NCI-H226 (cell line): ENCODE measurements around the gene MALAT1.
"Not testable (repeated sequence)": the region's sequence is repeated elsewhere in the genome, so short reads cannot be mapped to it uniquely, and the experiment has no call there.

Source experiments
- DNase-seq: peaks from one replicate; pipeline ENCODE4 v3.0.0-alpha.2; 2015

MALAT1 gene

DNA sequence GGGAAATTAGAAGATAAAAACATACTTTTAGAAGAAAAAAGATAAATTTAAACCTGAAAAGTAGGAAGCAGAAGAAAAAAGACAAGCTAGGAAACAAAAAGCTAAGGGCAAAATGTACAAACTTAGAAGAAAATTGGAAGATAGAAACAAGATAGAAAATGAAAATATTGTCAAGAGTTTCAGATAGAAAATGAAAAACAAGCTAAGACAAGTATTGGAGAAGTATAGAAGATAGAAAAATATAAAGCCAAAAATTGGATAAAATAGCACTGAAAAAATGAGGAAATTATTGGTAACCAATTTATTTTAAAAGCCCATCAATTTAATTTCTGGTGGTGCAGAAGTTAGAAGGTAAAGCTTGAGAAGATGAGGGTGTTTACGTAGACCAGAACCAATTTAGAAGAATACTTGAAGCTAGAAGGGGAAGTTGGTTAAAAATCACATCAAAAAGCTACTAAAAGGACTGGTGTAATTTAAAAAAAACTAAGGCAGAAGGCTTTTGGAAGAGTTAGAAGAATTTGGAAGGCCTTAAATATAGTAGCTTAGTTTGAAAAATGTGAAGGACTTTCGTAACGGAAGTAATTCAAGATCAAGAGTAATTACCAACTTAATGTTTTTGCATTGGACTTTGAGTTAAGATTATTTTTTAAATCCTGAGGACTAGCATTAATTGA lies 1.0 kb downstream of the MALAT1 start:
- no peak for DNase-seq

- DNase-seq: no peak
Observed at GRCh38 chr11:65500387-65501185, 1.7 kb downstream of the MALAT1 start.

DNA sequence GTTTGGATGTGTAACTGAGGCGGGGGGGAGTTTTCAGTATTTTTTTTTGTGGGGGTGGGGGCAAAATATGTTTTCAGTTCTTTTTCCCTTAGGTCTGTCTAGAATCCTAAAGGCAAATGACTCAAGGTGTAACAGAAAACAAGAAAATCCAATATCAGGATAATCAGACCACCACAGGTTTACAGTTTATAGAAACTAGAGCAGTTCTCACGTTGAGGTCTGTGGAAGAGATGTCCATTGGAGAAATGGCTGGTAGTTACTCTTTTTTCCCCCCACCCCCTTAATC lies 2.3 kb downstream of the MALAT1 start:
- no peak for DNase-seq

- DNase-seq: peak; percentile 31
Observed at GRCh38 chr11:65501472-65502273, 2.8 kb downstream of the MALAT1 start.

DNA sequence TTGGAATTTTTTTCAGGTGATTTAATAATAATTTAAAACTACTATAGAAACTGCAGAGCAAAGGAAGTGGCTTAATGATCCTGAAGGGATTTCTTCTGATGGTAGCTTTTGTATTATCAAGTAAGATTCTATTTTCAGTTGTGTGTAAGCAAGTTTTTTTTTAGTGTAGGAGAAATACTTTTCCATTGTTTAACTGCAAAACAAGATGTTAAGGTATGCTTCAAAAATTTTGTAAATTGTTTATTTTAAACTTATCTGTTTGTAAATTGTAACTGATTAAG lies 3.4 kb downstream of the MALAT1 start:
- no peak for DNase-seq

DNA sequence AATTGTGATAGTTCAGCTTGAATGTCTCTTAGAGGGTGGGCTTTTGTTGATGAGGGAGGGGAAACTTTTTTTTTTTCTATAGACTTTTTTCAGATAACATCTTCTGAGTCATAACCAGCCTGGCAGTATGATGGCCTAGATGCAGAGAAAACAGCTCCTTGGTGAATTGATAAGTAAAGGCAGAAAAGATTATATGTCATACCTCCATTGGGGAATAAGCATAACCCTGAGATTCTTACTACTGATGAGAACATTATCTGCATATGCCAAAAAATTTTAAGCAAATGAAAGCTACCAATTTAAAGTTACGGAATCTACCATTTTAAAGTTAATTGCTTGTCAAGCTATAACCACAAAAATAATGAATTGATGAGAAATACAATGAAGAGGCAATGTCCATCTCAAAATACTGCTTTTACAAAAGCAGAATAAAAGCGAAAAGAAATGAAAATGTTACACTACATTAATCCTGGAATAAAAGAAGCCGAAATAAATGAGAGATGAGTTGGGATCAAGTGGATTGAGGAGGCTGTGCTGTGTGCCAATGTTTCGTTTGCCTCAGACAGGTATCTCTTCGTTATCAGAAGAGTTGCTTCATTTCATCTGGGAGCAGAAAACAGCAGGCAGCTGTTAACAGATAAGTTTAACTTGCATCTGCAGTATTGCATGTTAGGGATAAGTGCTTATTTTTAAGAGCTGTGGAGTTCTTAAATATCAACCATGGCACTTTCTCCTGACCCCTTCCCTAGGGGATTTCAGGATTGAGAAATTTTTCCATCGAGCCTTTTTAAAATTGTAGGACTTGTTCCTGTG lies 3.9 kb downstream of the MALAT1 start:
- no peak for DNase-seq

DNA sequence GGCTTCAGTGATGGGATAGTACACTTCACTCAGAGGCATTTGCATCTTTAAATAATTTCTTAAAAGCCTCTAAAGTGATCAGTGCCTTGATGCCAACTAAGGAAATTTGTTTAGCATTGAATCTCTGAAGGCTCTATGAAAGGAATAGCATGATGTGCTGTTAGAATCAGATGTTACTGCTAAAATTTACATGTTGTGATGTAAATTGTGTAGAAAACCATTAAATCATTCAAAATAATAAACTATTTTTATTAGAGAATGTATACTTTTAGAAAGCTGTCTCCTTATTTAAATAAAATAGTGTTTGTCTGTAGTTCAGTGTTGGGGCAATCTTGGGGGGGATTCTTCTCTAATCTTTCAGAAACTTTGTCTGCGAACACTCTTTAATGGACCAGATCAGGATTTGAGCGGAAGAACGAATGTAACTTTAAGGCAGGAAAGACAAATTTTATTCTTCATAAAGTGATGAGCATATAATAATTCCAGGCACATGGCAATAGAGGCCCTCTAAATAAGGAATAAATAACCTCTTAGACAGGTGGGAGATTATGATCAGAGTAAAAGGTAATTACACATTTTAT lies 4.6 kb downstream of the MALAT1 start:
- no peak for DNase-seq

DNA sequence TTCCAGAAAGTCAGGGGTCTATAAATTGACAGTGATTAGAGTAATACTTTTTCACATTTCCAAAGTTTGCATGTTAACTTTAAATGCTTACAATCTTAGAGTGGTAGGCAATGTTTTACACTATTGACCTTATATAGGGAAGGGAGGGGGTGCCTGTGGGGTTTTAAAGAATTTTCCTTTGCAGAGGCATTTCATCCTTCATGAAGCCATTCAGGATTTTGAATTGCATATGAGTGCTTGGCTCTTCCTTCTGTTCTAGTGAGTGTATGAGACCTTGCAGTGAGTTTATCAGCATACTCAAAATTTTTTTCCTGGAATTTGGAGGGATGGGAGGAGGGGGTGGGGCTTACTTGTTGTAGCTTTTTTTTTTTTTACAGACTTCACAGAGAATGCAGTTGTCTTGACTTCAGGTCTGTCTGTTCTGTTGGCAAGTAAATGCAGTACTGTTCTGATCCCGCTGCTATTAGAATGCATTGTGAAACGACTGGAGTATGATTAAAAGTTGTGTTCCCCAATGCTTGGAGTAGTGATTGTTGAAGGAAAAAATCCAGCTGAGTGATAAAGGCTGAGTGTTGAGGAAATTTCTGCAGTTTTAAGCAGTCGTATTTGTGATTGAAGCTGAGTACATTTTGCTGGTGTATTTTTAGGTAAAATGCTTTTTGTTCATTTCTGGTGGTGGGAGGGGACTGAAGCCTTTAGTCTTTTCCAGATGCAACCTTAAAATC lies 5.3 kb downstream of the MALAT1 start:
- DNase-seq: peak; percentile 36

DNA sequence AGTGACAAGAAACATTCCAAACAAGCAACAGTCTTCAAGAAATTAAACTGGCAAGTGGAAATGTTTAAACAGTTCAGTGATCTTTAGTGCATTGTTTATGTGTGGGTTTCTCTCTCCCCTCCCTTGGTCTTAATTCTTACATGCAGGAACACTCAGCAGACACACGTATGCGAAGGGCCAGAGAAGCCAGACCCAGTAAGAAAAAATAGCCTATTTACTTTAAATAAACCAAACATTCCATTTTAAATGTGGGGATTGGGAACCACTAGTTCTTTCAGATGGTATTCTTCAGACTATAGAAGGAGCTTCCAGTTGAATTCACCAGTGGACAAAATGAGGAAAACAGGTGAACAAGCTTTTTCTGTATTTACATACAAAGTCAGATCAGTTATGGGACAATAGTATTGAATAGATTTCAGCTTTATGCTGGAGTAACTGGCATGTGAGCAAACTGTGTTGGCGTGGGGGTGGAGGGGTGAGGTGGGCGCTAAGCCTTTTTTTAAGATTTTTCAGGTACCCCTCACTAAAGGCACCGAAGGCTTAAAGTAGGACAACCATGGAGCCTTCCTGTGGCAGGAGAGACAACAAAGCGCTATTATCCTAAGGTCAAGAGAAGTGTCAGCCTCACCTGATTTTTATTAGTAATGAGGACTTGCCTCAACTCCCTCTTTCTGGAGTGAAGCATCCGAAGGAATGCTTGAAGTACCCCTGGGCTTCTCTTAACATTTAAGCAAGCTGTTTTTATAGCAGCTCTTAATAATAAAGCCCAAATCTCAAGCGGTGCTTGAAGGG lies 6.0 kb downstream of the MALAT1 start:
- DNase-seq: no peak

- DNase-seq: no peak
Observed at GRCh38 chr11:65505466-65506289, 6.8 kb downstream of the MALAT1 start.

DNA sequence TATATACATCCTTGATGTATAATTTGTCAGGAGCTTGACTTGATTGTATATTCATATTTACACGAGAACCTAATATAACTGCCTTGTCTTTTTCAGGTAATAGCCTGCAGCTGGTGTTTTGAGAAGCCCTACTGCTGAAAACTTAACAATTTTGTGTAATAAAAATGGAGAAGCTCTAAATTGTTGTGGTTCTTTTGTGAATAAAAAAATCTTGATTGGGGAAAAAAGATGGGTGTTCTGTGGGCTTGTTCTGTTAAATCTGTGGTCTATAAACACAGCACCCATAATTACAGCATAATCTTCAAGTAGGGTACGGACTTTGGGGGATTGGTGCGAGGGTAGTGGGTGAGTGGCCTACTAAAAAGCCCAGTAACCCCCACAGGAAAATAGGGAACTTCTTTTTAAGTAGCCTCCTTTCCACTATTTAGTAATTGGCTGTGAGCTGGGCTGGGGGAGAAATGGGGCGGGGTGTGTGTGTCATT lies 7.5 kb downstream of the MALAT1 start:
- DNase-seq: no peak

DNA sequence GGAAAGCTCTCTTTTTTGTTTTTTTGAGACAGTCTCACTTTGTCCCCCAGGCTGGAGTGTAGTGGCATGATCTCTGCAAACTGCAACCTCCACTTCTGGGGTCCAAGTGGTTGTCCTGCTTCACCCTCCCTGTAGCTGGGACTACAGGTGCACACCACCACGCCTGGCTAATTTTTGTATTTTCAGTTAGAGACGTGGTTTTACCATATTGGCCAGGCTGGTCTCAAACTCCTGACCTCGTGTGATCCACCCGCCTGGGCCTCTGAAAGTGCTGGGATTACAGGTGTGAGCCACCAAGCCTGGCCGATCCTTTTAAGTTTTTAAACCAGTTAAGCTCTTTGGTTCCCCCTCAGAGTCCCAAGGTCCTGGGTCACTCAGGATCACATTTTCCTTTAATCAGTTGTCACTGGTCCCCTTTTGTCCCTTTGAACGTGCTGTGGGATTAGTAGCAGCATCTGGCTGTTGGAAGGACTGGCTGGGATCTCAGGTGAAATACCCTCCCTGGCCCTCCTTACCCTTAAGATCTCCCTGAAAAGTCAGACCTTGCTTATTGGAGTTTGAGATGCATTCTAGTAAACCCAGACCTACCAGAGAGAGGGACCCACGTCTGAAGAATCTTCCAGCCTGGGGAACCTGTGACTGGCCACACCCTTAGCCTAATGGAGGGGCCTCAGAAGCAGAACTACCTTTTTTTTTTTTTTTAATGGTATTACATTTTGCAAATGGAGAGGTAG lies 8.1 kb downstream of the MALAT1 start:
- DNase-seq: peak; percentile 81

GRCh38 chr11:65512311-65512710 lies 13.5 kb downstream of the MALAT1 start:
- not testable (repeated sequence) for DNase-seq

- no peak for DNase-seq
Observed at GRCh38 chr11:65516135-65516968, 17.5 kb downstream of the MALAT1 start.

DNA sequence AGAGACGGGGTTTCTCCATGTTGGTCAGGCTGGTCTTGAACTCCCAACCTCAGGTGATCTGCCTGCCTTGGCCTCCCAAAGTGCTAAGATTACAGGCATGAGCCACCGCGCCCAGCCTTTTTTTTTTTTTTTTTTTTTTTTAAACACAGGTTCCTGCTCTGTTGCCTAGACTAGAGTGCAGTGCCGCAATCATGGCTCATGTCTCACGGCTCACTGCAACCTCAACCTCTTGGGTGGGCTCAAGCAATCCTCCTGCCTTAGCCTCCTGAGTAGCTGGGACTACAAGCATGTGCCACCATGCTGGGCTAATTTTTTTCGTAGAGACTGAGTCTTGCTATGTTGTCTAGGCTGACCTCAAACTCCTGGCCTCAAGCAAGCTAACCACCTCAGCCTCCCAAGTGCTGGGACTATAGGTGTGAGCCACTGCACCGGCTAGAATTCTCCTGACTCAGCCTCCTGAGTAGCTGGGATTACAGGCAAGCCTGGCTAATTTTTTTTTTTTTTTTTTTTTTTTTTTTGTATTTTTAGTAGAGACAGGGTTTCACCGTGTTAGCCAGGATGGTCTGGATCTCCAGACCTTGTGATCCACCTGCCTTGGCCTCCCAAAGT lies 20.2 kb downstream of the MALAT1 start:
- DNase-seq: not testable (repeated sequence)

GRCh38 chr11:65521777-65522521 lies 23.1 kb downstream of the MALAT1 start:
- DNase-seq: not testable (repeated sequence)
